ENCODE results near the gene ACBD7.
A peak's percentile ranks its signal among the peaks of the same experiment; 100 is the strongest.

ACBD7 gene

DNA sequence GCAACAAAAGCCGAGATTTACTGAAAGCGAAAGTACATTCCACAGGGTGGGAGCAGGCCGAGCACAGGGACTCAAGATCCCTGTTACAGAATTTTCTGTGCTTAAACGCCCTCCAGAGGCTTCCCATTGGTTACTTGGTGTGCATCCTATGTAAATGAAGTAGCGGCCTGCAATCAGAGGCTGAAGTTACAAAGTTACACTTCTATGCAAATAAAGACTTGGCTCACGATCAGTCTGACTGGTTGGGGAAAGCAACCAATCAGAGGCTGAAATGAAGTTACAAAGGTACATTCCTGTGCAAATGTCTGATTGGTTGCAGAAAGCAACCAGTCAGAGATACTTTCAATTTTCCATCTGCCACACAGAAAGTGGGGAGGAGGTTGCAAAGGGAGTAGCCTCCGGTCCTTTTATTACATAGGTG, 4.1 kb downstream of the ACBD7 start:
- DNase-seq = peak; percentile 61

DNA sequence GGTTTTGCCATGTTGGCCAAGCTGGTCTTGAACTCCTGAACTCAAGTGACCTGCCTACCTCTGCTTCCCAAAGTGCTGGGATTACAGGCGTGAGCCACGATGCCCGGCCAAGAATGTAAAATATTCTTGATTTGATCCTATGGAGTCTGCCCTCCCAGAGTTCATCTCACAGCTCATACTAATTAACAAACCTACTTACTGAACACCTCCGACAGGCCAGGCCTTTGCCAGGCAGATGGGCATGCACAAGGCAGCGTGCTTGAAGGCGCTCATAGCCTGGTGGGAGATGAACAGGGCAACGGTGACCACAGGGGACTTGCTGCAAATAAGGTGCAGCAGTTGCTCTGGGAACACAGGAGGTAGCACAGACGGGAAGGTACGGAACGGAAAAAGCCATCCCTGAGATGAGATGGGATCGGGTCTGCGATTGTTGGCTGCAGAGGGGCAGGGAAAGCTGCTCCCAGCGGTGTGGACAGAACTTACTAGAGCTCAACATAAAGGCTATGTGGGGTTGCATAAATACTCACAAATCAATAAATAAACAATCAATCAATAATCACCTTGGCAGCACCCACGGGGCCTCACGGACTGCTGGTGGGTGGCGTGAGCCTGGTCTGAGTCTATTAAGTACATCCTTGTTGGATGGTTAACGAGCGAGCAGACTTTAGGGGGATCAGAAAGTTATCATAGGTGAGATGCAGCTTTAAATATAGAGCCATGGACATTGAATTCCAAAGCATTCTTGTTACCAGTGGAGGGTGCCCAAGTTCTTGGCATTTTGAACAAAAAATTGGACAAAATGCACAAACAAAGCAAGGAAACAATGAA, 4.7 kb downstream of the ACBD7 start:
- DNase-seq = no peak

DNA sequence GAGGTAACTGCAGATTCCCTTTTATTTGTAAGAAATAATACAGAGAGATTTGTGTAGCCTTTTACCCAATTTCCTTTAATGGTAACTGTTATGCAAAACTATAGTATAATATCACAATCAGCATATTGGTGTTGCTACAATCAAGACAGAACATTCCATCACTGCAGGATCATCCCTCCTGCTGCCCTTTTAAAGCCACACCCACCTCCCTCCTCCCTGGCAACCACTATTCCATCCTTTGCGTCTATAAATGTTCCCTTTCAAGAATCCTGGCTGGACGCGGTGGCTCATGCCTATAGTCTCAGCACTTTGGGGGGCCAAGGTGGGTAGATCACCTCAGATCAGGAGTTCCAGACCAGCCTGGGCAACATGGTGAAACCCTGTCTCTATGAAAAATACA, 13.2 kb downstream of the ACBD7 start:
- no peak for DNase-seq

DNA sequence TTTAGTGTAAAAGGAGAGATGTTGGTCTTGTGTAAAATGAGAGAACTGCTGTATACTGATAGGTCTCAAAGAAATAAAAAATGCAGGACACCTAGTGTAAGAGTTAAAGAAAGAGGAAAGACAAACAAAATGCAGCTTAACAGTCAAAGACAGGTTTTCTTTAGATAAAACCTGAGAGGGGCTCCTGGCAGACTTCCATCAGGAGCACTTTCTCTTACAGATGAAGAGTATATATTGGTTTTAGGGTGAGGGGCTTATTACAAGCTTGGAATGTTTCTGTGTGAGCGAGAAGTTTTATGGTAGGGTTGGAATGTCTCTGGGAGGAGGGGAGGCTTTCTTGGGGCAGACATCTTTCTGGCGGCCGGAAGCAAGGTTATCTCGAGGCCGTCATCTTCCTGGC, 16.2 kb downstream of the ACBD7 start:
- no peak for DNase-seq

DNA sequence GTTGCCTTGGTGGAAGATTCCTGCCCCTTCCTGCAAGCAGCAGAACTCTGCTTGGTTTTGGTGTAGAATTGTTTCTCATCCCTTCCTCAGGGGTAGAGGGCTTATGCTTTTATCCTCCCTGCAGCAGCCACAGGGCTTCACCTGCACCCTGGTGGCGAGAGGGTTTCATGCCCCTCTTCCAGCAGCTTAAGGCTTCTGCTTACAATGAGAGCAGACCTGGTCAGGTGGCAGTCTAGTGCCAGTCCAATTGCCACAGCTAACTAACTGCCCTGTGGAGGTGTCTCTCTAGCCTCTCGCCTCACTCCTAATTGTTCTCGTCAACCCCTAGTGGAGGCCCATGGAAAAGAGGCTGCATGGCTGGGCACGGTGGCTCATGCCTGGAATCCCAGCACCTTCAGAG, 19.3 kb downstream of the ACBD7 start:
- DNase-seq = no peak

DNA sequence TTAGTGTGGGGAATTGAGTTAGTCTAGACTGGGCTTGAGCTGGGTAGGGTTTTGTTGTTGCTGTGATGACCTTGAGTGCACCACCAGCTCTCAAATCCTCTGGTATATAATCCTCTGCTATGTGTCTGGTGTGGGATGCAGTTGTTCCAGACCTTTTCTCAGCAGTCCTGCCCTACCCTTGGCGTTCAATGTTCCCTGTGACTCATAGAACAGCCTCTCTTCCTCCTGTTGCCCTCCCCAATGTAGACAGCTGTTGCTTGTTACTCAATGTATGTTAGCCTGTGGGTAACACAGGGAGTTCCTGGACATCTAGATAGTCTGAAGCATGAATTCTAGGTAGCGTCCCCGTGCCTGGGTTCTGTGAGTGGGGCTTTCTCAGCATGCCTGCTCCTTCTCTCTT, 19.8 kb downstream of the ACBD7 start:
- DNase-seq = no peak

DNA sequence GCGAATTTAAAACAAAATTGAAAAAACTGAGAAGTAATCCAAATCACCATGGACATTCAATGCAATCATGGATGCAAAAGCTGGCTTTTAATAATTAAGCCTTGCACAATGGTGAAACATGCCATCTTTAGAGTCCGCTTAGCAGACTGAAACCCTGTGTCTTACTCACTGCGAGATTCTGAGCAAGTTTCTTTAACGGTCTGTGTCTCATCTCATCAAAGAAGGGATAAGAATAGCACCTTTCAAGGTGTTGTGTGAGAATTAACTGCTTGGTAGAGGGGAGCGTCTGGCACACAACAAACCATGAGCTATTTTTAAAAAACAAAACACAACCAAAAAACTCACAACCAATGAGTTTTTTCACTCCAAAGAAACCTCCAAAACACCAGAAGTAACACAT, 21.4 kb downstream of the ACBD7 start:
- DNase-seq = no peak

DNA sequence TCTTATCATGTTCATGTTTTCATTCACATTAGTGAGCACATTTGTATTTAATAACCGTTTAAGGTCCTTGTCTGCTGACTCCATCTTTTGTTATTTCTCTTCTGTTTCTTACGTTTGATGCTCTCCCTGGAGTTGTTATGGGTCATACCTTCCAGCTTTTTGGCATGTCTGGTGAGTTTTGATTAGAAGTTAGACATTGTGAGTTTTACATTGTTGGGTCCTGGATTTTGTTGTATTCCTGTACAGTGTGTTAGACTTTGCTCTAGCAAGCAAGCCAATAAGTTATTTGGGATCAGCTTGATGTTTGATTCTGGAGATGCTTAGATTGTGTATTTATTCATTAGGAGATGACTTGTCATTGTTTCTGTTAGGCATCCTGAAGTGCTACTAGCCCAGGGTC, 27.9 kb downstream of the ACBD7 start:
- no peak for DNase-seq

DNA sequence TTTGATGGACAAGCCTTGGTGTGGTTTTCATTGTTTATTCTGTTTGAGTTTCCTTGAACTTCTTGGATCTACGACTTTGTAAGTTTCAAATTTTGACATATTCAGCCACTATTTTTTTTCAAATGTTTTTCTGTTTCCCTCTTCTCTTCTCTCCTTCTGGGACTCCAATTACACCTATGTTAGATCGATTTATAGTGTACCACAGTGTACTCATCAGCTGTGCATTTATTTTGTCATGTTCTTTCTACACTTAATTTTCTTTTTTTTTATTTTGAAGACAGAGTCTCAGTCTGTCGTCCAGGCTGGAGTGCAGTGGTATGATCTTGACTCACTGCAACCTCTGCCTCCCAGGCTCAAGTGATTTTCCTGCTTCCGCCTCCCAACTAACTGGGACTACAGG, 28.7 kb downstream of the ACBD7 start:
- DNase-seq = no peak

DNA sequence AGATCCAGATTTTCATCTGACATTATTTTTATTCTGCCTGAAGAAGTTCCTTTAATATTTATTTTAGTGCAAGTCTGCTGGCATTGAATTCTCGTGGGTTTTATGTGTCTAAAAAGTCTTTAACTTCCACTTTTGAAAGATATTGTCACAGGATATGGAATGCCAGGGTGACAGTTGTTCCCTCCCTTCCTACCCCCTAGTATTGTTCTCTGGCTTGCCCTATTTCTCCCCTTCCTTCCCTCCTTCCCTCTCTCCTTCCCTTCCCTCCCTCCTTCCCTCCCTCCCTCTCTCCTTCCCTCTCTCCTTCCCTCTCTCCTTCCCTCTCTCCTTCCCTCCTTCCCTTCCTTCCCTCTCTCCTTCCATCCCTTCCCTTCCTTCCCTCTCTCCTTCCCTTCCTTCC, 29.9 kb downstream of the ACBD7 start:
- DNase-seq = no peak

DNA sequence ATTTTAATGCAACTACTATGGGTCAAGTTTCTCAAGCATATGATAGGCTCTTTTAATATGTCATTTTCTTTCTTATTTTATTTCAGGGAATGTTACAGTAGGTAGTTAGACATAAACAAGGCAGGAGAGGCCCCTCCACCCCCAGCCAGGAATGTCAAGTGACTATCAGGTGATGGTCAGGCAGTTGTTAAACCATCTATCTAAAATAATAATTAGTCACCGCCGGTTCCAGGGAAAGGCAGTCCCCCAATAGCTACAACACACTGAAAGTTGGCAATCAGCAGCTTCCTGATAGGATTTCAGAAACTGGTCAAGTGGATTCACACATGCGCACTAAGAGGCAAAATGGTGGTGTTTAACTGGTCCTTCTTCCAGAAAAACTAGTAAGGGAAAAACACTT, 35.5 kb downstream of the ACBD7 start:
- no peak for DNase-seq

DNA sequence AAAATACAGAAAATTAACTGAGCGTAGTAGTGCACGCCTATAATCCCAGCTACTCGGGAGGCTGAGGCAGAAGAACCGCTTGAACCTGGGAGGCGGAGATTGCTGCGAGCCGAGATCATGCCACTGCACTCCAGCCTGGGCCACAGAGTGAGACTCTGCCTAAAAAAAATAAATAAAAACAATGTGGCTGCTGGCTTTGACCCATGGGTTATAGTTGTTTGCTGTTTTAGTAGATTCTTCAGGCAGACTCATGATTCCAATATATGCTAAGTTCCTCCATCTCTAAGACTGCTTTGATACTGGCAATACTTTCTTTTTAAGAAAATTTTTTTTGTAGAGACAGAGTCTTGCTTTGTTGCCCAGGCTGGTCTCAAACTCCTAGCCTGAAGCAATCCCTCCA, 36.5 kb downstream of the ACBD7 start:
- no peak for DNase-seq

DNA sequence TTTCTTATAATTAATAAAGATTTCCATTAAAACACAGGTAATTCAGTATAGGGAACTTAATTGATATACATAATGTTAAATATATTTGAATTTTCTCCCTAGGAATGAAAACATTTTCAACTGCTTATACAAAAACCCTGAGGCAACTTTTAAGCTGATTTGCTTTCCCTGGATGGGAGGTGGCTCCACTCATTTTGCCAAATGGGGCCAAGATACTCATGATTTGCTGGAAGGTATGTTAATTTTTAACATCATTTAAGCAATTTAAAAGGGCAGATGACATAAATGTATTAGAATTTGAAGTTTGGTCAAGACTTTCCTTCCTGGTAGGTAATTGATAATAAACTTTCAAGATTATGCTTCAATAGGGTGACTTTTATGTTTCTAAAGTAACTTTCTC, 39.0 kb downstream of the ACBD7 start:
- no peak for DNase-seq

DNA sequence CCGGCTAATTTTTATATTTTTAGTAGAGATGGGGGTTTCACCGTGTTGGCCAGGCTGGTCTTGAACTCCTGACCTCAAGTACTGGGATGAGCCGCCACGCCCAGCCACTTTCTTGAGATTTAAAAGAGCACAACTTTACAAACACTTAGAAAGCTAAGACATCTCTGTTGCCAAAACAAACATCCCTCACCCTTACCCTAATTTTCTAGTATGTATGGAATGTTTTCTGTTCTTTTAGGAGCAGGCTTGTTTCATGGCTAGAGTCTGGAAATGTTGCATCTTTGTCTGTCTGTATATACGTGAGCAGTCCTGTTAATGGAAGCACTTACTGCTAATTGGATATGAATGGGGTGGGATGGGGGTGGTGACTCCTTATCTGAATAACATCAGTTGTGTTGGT, 42.0 kb downstream of the ACBD7 start:
- no peak for DNase-seq

DNA sequence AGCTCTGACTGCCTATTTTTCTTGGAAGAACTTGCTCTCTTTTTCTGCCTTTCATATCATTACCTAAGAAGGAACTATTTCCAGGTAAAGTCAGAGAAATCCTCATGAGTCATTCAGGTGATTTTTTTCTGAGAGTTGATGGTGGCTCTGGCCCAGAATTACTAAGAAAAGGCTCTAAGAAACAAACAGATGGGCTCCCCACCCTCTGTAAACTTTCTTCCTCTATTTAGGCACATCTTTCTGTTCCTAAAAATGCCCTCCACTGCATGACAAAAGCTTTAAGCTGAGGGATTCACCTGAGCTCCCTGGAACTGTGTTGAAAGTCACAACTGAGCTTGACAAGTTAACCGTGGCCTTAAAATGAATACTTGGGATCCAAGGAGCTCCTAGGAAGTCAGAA, 43.2 kb downstream of the ACBD7 start:
- DNase-seq = no peak

DNA sequence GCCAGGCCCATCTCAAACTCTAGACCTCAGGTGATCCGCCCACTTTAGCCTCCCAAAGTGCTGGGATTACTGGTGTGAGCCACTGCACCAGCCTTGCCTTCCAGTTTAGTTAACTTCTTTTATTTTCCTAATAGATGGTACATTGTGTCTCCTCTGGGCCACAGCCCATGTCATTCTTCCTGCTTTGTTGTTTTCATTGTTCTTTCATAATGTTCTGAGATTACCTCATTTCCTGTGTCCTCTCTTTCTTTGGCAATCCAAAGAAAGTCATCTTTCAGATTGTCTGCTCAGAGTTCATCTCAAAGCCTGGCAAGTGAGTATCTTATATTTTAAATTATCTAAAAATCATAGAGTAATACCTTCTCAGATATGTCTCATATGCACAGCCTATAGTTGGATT, 44.9 kb downstream of the ACBD7 start, which contains the start of gene OLAH:
OLAH (plus strand) TSS at position 270 of the 400 bp plus-strand sequence. CDS start 3,346 bp downstream, outside the sequence.
- DNase-seq = no peak

DNA sequence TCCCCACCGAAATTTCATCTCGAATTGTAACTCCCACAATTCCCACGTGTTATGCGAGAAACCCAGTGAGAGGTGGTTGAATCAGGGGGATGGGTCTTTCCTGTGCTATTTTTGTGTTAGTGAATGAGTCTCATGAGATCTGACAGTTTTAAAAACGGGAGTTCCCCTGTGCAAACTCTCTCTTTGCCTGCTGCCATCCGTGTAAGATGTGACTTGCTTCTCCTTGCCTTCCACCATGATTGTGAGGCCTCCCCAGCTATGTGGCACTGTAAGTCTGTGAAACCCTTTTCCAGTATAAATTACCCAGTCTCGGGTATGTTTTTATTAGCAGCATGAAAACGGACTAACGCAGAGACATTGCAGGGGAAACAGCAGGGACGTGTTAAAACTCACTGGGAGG, 50.2 kb downstream of the ACBD7 start:
- DNase-seq = no peak

DNA sequence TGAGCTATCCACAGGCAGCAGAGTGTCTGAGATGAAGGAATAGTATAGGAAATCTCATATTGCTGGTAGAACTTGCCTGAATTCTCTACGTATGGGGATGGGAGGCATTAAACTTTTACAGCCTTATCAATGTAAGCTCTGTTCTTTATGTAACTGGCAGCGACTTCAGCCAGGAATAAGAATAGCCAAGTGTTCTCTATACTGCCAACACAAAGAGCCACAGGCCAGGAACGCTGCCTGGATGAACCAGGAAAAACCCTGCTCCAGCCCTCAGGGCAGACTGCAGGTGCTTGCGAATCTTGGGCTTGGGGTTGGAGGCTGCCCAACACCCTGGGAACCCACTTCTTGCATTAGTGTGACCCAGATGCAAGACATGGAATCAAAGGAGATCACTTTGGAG, 50.9 kb downstream of the ACBD7 start:
- no peak for DNase-seq

DNA sequence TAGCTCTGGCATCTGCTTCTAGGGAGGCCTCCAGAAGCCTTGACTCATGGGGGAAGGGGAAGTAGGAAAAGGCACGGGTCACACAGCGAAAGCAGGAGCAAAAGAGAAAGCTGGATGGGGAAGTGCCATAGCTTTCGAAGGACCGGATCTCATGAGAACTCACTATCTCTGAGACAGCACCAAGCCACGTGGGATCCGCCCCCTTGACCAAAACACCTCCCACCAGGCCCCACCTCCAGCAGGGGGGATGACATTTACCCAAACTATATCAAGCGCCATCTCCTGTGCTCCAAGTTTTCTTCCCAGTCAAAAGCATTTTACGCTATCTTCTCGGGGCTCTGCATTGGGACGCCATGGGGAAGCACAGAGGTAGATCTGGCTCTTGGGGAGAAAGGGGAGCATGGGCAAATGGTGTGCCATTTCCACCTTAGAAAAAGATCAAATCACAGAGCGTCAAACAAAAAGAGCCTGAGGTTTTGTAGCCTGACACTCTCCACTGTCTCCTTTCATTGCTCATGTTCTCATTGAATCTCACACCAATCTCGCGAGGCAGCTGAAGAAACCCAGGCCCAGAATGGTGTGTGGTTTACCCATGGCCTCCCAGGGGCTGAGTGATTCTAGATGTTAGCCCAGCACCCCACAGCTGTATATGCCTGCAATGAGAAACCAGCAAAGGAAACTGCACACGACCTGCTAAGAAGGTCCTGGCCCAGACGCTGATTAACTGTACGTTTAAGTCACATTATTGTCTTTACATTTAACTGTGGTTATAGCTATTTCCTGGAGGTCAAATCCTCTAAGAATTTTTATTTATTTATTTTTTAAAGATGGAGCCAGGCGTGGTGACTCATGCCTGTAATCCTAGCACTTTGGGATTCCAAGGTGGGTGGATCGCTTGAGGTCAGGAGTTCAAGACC, 52.9 kb downstream of the ACBD7 start:
- DNase-seq = no peak

DNA sequence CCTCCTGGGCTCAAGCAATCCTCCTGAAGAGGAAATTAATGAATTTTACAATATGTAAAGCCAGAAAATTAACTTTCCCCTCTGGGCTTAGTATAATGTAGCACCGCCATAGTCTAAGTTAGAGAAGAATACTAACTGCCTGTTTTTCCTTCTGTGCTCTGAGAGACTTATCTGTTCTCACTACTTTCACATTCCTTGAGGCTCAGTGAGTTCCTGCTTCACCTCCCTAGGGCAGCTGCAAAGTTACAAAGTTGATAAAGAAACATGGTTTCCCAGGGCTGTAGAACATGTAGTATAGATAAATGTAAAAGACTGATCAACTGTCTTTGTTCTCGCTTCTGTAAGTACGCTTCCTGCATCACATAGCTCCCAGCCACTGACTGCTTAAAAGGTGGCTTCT, 60.8 kb downstream of the ACBD7 start:
- DNase-seq = no peak
